ENCODE results near the gene HLF. TPM values are rescaled to one million over a fixed set of nuclear protein-coding genes. Genes with fewer than 3 reads are reported as not detected.

Gene HLF
- total and polyA plus RNA-seq, 2 donors (not counting 1 experiment from before 2014, with no cell fraction given): 0.10 TPM; not detected in 1

- no peak for ATAC-seq (ENCODE audit: low read depth)
- no peak overlapping the region for H3K27ac Mint-ChIP-seq
- DNase-seq: no peak
- no peaks in the 10 kb centered on the region for H4K20me1 ChIP-seq (ENCODE audit: control insufficient read depth, insufficient read depth, low read length, poor library complexity, severe bottlenecking)
- no peak overlapping the region for H3K9ac ChIP-seq (ENCODE audit: low read length)
- no peaks in the 10 kb centered on the region for H3K9me3 ChIP-seq (ENCODE audit: control extremely low read depth in 1 of 3, control insufficient read depth in 2 of 3, insufficient read depth in 1 of 3, low read length in 2 of 3)
- H3K36me3 ChIP-seq (replicated peaks in 1 of 2; ENCODE audit: control extremely low read depth in 1 of 2, control insufficient read depth in 1 of 2, extremely low read depth in 1 of 2, insufficient read depth in 2 of 2, low read length in 1 of 2): no peaks in the 10 kb centered on the region
- H3K4me2 ChIP-seq (replicated peaks; ENCODE audit: low read depth, low read length, poor library complexity, severe bottlenecking): no peak overlapping the region
- no peaks in the 10 kb centered on the region for H3K4me1 ChIP-seq (ENCODE audit: control insufficient read depth in 2 of 2, insufficient read depth in 2 of 2, low read length in 2 of 2)
- ChIA-PET CTCF (no interaction called here), POLR2A (no interaction called here)
- intact Hi-C loops (cut with micrococcal nuclease): no loop called here
- peaks cover 24% of the 10 kb centered on the region for H3K27me3 Mint-ChIP-seq
- H3K27ac ChIP-seq (ENCODE audit: low read length in 2 of 2): no peak overlapping the region
- no peak overlapping the region for H2AFZ ChIP-seq (ENCODE audit: insufficient read depth, low read depth, low read length, poor library complexity, severe bottlenecking)
- H3K4me1 Mint-ChIP-seq: no peaks in the 10 kb centered on the region
- H3K9me3 Mint-ChIP-seq (ENCODE audit: insufficient read depth): no peaks in the 10 kb centered on the region
- 86% methylated on average over 6 of the region's 8 CpGs for WGBS (ENCODE audit: insufficient coverage)
- H3K4me3 Mint-ChIP-seq: no peak overlapping the region
- no peaks in the 10 kb centered on the region for H3K79me2 ChIP-seq (ENCODE audit: control insufficient read depth, insufficient read depth, low read length)
- H3K4me3 ChIP-seq (ENCODE audit: control extremely low read depth in 1 of 5, extremely low read depth in 1 of 5, insufficient read depth in 1 of 5, low read depth in 2 of 5, low read length in 4 of 5): no peak overlapping the region
- peaks cover 0 to 4% (median 0%) of the 10 kb centered on the region in 4 experiments for H3K27me3 ChIP-seq (replicated peaks in 1 of 4; ENCODE audit: control extremely low read depth in 1 of 4, control insufficient read depth in 3 of 4, insufficient read depth in 4 of 4, low read length in 3 of 4)
- TF ChIP-seq, protein P1, sequence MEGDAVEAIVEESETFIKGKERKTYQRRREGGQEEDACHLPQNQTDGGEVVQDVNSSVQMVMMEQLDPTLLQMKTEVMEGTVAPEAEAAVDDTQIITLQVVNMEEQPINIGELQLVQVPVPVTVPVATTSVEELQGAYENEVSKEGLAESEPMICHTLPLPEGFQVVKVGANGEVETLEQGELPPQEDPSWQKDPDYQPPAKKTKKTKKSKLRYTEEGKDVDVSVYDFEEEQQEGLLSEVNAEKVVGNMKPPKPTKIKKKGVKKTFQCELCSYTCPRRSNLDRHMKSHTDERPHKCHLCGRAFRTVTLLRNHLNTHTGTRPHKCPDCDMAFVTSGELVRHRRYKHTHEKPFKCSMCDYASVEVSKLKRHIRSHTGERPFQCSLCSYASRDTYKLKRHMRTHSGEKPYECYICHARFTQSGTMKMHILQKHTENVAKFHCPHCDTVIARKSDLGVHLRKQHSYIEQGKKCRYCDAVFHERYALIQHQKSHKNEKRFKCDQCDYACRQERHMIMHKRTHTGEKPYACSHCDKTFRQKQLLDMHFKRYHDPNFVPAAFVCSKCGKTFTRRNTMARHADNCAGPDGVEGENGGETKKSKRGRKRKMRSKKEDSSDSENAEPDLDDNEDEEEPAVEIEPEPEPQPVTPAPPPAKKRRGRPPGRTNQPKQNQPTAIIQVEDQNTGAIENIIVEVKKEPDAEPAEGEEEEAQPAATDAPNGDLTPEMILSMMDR (IDR thresholded peaks at IDR 0.05): no peak
- no peak for TF ChIP-seq EZH2 (IDR thresholded peaks at IDR 0.05; ENCODE audit: borderline replicate concordance, insufficient read depth, low read depth, low read length, poor library complexity, severe bottlenecking)
These were observed 17.1 kb downstream of the HLF start for GRCh38 chr17:55281649-55282378.

GRCh38 chr17:55282379-55282702 lies 17.6 kb downstream of the HLF start:
- ATAC-seq (ENCODE audit: low read depth) (no peak), DNase-seq (no peak)
- peaks cover 0 to 4% (median 0%) of the 10 kb centered on the region in 4 experiments for H3K27me3 ChIP-seq (replicated peaks in 1 of 4; ENCODE audit: control extremely low read depth in 1 of 4, control insufficient read depth in 3 of 4, insufficient read depth in 4 of 4, low read length in 3 of 4)
- no peak overlapping the region for H2AFZ ChIP-seq (ENCODE audit: insufficient read depth, low read depth, low read length, poor library complexity, severe bottlenecking)
- no peak overlapping the region for H3K4me2 ChIP-seq (replicated peaks; ENCODE audit: low read depth, low read length, poor library complexity, severe bottlenecking)
- intact Hi-C loops (cut with micrococcal nuclease): no loop called here
- H3K27ac ChIP-seq (ENCODE audit: low read length in 2 of 2): no peak overlapping the region
- H3K36me3 ChIP-seq (replicated peaks in 1 of 2; ENCODE audit: control extremely low read depth in 1 of 2, control insufficient read depth in 1 of 2, extremely low read depth in 1 of 2, insufficient read depth in 2 of 2, low read length in 1 of 2): no peaks in the 10 kb centered on the region
- ChIA-PET POLR2A (no interaction called here), CTCF (no interaction called here)
- H3K9ac ChIP-seq (ENCODE audit: low read length): no peak overlapping the region
- no peaks in the 10 kb centered on the region for H3K79me2 ChIP-seq (ENCODE audit: control insufficient read depth, insufficient read depth, low read length)
- Mint-ChIP-seq H3K4me1 (no peaks in the 10 kb centered on the region), H3K4me3 (no peak overlapping the region), H3K27ac (no peak overlapping the region), H3K27me3 (peaks cover 24% of the 10 kb centered on the region), H3K9me3 (ENCODE audit: insufficient read depth) (no peaks in the 10 kb centered on the region)
- H3K9me3 ChIP-seq (ENCODE audit: control extremely low read depth in 1 of 3, control insufficient read depth in 2 of 3, insufficient read depth in 1 of 3, low read length in 2 of 3): no peaks in the 10 kb centered on the region
- H4K20me1 ChIP-seq (ENCODE audit: control insufficient read depth, insufficient read depth, low read length, poor library complexity, severe bottlenecking): no peaks in the 10 kb centered on the region
- H3K4me1 ChIP-seq (ENCODE audit: control insufficient read depth in 2 of 2, insufficient read depth in 2 of 2, low read length in 2 of 2): no peaks in the 10 kb centered on the region
- H3K4me3 ChIP-seq (ENCODE audit: control extremely low read depth in 1 of 5, extremely low read depth in 1 of 5, insufficient read depth in 1 of 5, low read depth in 2 of 5, low read length in 4 of 5): no peak overlapping the region
- WGBS (ENCODE audit: insufficient coverage): 100% methylated on average over 3 of the region's 3 CpGs
- TF ChIP-seq EZH2 (IDR thresholded peaks at IDR 0.05; ENCODE audit: borderline replicate concordance, insufficient read depth, low read depth, low read length, poor library complexity, severe bottlenecking): no peak
- TF ChIP-seq, protein P1 (IDR thresholded peaks at IDR 0.05): no peak
